ENCODE data around the gene RABGAP1L.

DNA sequence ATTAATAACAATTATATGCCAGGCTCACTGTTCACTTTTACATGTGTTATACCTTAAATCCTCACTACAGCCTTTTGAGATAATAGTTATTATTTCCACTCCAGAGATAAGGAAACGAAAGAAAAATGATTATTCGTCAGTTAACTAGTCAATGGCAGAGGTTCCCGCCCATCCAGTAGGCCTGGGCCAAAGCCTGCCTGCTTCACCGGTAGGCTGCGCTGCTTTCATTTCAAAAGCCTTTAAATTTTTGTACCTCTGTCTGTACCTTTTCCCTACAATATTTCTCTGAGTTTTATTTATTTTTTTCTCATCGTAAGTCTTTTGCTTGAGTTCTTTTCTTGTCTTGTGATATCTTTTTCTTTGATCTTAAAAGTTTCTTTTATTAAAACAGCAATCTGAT is 292.1 kb downstream of the RABGAP1L start:
- TF ChIP-seq CTCF (optimal IDR thresholded peaks at IDR 0.05 in 1 of 3, IDR thresholded peaks at IDR 0.05 in 1 of 3, conservative IDR thresholded peaks at IDR 0.05 in 1 of 3; ENCODE audit: extremely low read depth in 1 of 3, insufficient read depth in 2 of 3, low read length in 3 of 3) = no peak
- no peak for TF ChIP-seq EZH2 (IDR thresholded peaks at IDR 0.05; ENCODE audit: low read length)

All from keratinocyte (primary cell).